HepG2 (cell line): Measurements from ENCODE around the gene ALDOA. TPM values are rescaled to one million over a fixed set of nuclear protein-coding genes. Genes with fewer than 3 reads are reported as not detected.

Experiments
- ASH2L ChIP-seq: fragments of 300-600, 200-600 bp; sonication (generic); IDR thresholded peaks from 2 replicates; pipeline ENCODE4 v1.7.0; 2017; ENCODE audit warnings: low read depth, mild to moderate bottlenecking, moderate library complexity, mixed read lengths, low read length; ENCODE audit not compliant: insufficient read length
- CHD2 ChIP-seq: IDR thresholded peaks from 2 replicates; pipeline ENCODE4 v1.6.1; 2011; ENCODE audit warnings: low read depth, low read length, improper control_type of control experiment
- E2F2 ChIP-seq: sonication (generic); formaldehyde crosslinking; IDR thresholded peaks from 2 replicates; pipeline ENCODE4 v1.4.0; 2020; ENCODE audit warnings: missing genetic modification reagents, borderline replicate concordance
- HIVEP1 ChIP-seq: sonication (generic); formaldehyde crosslinking; IDR thresholded peaks from 2 replicates; pipeline ENCODE4 v1.4.0; 2020; ENCODE audit warnings: mild to moderate bottlenecking, missing genetic modification reagents
- HMGA1 ChIP-seq: sonication (generic); formaldehyde crosslinking; conservative IDR thresholded peaks from 2 replicates; pipeline ENCODE4 v1.4.0; 2020; ENCODE audit warnings: missing genetic modification reagents
- IRX3 ChIP-seq: sonication (generic); formaldehyde crosslinking; IDR thresholded peaks from 2 replicates; pipeline ENCODE4 v1.8.1; 2023; ENCODE audit warnings: mild to moderate bottlenecking, low read depth, missing genetic modification reagents, borderline replicate concordance
- KMT2B ChIP-seq: IDR thresholded peaks from 2 replicates; pipeline ENCODE4 v1.6.1; 2016; ENCODE audit warnings: missing genetic modification reagents, missing compliant biosample characterization
- MTF2 ChIP-seq: sonication (generic); formaldehyde crosslinking; IDR thresholded peaks from 2 replicates; pipeline ENCODE4 v1.5.0; 2020; ENCODE audit warnings: missing genetic modification reagents, borderline replicate concordance
- NFKB2 ChIP-seq: sonication (generic); formaldehyde crosslinking; IDR thresholded peaks from 2 replicates; pipeline ENCODE4 v1.4.0; 2020; ENCODE audit warnings: missing genetic modification reagents, borderline replicate concordance
- PLSCR1 ChIP-seq: sonication (generic); formaldehyde crosslinking; IDR thresholded peaks from 2 replicates; pipeline ENCODE4 v1.5.0; 2020; ENCODE audit warnings: missing genetic modification reagents, mild to moderate bottlenecking, borderline replicate concordance
- PRMT3 ChIP-seq: sonication (generic); formaldehyde crosslinking; IDR thresholded peaks from 2 replicates; pipeline ENCODE4 v1.8.1; 2022; ENCODE audit warnings: low read depth, mild to moderate bottlenecking, moderate library complexity, missing genetic modification reagents, borderline replicate concordance
- SAFB2 ChIP-seq: sonication (generic); formaldehyde crosslinking; IDR thresholded peaks from 2 replicates; pipeline ENCODE4 v1.5.1; 2020; ENCODE audit warnings: missing genetic modification reagents, low read depth, mild to moderate bottlenecking, borderline replicate concordance
- SMARCE1 ChIP-seq: fragments of 450-650 bp; IDR thresholded peaks from 2 replicates; pipeline ENCODE4 v1.6.1; 2017; ENCODE audit warnings: borderline replicate concordance
- STAG1 ChIP-seq: sonication (generic); formaldehyde crosslinking; IDR thresholded peaks from 2 replicates; pipeline ENCODE4 v1.4.0; 2020; ENCODE audit warnings: missing genetic modification reagents
- TGIF2 ChIP-seq: IDR thresholded peaks from 2 replicates; pipeline ENCODE4 v1.6.1; 2016; ENCODE audit warnings: control low read depth, missing compliant biosample characterization
- ZFP62 ChIP-seq: sonication (generic); formaldehyde crosslinking; IDR thresholded peaks from 2 replicates; pipeline ENCODE4 v1.4.0; 2020; ENCODE audit warnings: missing genetic modification reagents
- ZNF160 ChIP-seq: sonication (generic); formaldehyde crosslinking; IDR thresholded peaks from 2 replicates; pipeline ENCODE4 v1.8.0; 2022; ENCODE audit warnings: mild to moderate bottlenecking, inconsistent platforms, missing genetic modification reagents
- ZNF263 ChIP-seq: sonication (generic); formaldehyde crosslinking; IDR thresholded peaks from 2 replicates; pipeline ENCODE4 v1.4.0; 2020; ENCODE audit warnings: missing genetic modification reagents
- ZNF292 ChIP-seq: sonication (generic); formaldehyde crosslinking; IDR thresholded peaks from 2 replicates; pipeline ENCODE4 v1.8.1; 2022; ENCODE audit warnings: mild to moderate bottlenecking, low read depth, missing genetic modification reagents, borderline replicate concordance
- ZNF350 ChIP-seq: sonication (generic); formaldehyde crosslinking; IDR thresholded peaks from 2 replicates; pipeline ENCODE4 v1.4.0; 2020; ENCODE audit warnings: mild to moderate bottlenecking, low read depth, missing genetic modification reagents, borderline replicate concordance
- ZNF646 ChIP-seq: sonication (generic); formaldehyde crosslinking; IDR thresholded peaks from 2 replicates; pipeline ENCODE4 v1.9.0; 2021; ENCODE audit warnings: mild to moderate bottlenecking, missing genetic modification reagents
- ZNF670 ChIP-seq: sonication (generic); formaldehyde crosslinking; IDR thresholded peaks from 2 replicates; pipeline ENCODE4 v1.8.0; 2022; ENCODE audit warnings: mild to moderate bottlenecking, missing genetic modification reagents, borderline replicate concordance
- ZNF768 ChIP-seq: sonication (generic); formaldehyde crosslinking; IDR thresholded peaks from 2 replicates; pipeline ENCODE4 v1.4.0; 2020; ENCODE audit warnings: missing genetic modification reagents
- polyA plus RNA-seq, 8 experiments: library from polyadenylated mRNA; depleted of rRNA in 3 of 8; stranded (reverse) in 7 of 8; unstranded in 1 of 8; fragments of >200 nt; fragmentation: Illumina TruSeq in 4 of 8; extraction: Trizol in 4 of 8; gene quantifications; 2 replicates each; pipeline versions ENCODE4 v1.2.1 to v1.2.3, GENCODE V29; 2011 to 2016; ENCODE audit warnings: low read depth in 4 of 8, missing spikeins in 1 of 8, mixed read lengths in 1 of 8; ENCODE audit not compliant: insufficient read depth in 1 of 8
- total RNA-seq, 5 experiments: library from RNA; depleted of rRNA; stranded (reverse); fragments of >200 nt; fragmentation: Illumina TruSeq; extraction: Trizol; gene quantifications; 2 replicates each; pipeline ENCODE4 v1.2.3, GENCODE V29; 2016; ENCODE audit warnings: low read depth in 1 of 5

ALDOA gene
- total and polyA plus RNA-seq, 2 of the 13 experiments (the other 11 are each of a cell fraction or from before 2014, with no cell fraction given), result 925 to 1,884 TPM

- TF ChIP-seq SAFB2, result 0 out of 2 replicates have a peak, but pooled peaks have one; percentile 59
- no peak for TF ChIP-seq PLSCR1 (CRISPR knock-in tag)
- no peak for TF ChIP-seq ZNF350 (CRISPR knock-in tag)
- no peak for TF ChIP-seq KMT2B (CRISPR knock-in tag)
- TF ChIP-seq ZNF160, result no peak
- no peak for TF ChIP-seq ZNF292 (CRISPR knock-in tag)
- TF ChIP-seq ZNF263, result no peak
- TF ChIP-seq ZFP62 (CRISPR knock-in tag), result no peak
- no peak for TF ChIP-seq PRMT3
- no peak for TF ChIP-seq ZNF670
- TF ChIP-seq HIVEP1 (CRISPR knock-in tag), result no peak
- TF ChIP-seq SMARCE1, result no peak
- no peak for TF ChIP-seq ASH2L
- no peak for TF ChIP-seq MTF2
- TF ChIP-seq E2F2 (CRISPR knock-in tag), result no peak
- no peak for TF ChIP-seq IRX3 (CRISPR knock-in tag)
- TF ChIP-seq ZNF768 (CRISPR knock-in tag), result peak; percentile 73; the same call in 1 of the 2 replicates
- TF ChIP-seq STAG1 (CRISPR knock-in tag), result no peak
- TF ChIP-seq HMGA1, result no peak
- TF ChIP-seq CHD2, result no peak
- peak; percentile 44; the same call in 1 of the 2 replicates for TF ChIP-seq TGIF2 (CRISPR knock-in tag)
- peak; percentile 64; the same call in 1 of the 2 replicates for TF ChIP-seq NFKB2
- TF ChIP-seq ZNF646 (CRISPR knock-in tag), result no peak
Measured at GRCh38 chr16:30028438-30029076, 37.0 kb upstream of the ALDOA start (continued).
